ENCODE data around the gene NCOA4.

DNA sequence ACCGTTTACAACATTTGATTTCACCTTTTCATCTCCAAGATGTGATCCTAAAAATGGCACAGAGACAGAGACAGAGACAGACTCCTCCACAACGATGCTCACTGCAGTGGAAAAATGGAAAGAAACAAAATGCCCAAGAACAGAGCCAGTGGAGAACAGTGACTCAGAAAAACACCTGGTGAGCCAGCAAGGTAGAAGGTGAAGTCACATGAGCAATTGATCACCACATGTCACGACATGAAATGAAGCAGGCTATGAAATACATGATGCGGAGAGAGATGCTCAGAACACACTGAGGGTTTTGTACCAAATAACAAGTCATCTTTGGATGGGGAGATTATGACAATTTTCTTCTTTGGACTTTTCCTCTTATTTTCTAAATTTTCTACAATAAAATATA, 12.1 kb upstream of the NCOA4 start:
- TF ChIP-seq, protein P1, sequence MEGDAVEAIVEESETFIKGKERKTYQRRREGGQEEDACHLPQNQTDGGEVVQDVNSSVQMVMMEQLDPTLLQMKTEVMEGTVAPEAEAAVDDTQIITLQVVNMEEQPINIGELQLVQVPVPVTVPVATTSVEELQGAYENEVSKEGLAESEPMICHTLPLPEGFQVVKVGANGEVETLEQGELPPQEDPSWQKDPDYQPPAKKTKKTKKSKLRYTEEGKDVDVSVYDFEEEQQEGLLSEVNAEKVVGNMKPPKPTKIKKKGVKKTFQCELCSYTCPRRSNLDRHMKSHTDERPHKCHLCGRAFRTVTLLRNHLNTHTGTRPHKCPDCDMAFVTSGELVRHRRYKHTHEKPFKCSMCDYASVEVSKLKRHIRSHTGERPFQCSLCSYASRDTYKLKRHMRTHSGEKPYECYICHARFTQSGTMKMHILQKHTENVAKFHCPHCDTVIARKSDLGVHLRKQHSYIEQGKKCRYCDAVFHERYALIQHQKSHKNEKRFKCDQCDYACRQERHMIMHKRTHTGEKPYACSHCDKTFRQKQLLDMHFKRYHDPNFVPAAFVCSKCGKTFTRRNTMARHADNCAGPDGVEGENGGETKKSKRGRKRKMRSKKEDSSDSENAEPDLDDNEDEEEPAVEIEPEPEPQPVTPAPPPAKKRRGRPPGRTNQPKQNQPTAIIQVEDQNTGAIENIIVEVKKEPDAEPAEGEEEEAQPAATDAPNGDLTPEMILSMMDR (IDR thresholded peaks at IDR 0.05), result no peak
- no peak for TF ChIP-seq POLR2A (IDR thresholded peaks at IDR 0.05)

All from esophagus squamous epithelium (tissue), 4 donors.